Activated T-cell treated with anti-CD3 and anti-CD28 coated beads, Interleukin-2, amount 50 U/mL, for 24 hours (primary cell): ENCODE data around the gene NDUFV2.

ENCODE experiments used
- DNase-seq: peaks from one replicate; pipeline ENCODE4 v3.0.0-alpha.2; 2020
- H3K27ac Mint-ChIP-seq: 2 replicates; pipeline ENCODE4 v1.8.0; 2020; ENCODE audit warnings: mild to moderate bottlenecking, mixed read lengths
- H3K27me3 Mint-ChIP-seq: 2 replicates; pipeline ENCODE4 v1.8.0; 2020; ENCODE audit warnings: mixed read lengths
- H3K36me3 Mint-ChIP-seq: 2 replicates; pipeline ENCODE4 v1.8.0; 2020; ENCODE audit warnings: low read depth, mixed read lengths
- H3K4me1 Mint-ChIP-seq: 2 replicates; pipeline ENCODE4 v1.8.0; 2020; ENCODE audit warnings: low read depth, mixed read lengths
- H3K4me3 Mint-ChIP-seq: 2 replicates; pipeline ENCODE4 v1.8.0; 2020; ENCODE audit warnings: mild to moderate bottlenecking, moderate library complexity, mixed read lengths
- H3K9me3 Mint-ChIP-seq: 2 replicates; pipeline ENCODE4 v1.8.0; 2020; ENCODE audit warnings: mixed read lengths

Gene NDUFV2

GRCh38 chr18:9102508-9103375 lies at the start of gene NDUFV2:
Gene NDUFV2, plus strand, starts transcription at chr18:9102699. Its CDS starts 45 bp downstream, at chr18:9102744.
- no peaks in the 10 kb centered on the region for H3K27me3 Mint-ChIP-seq
- H3K4me1 Mint-ChIP-seq, result peaks cover 51% of the 10 kb centered on the region
- H3K4me3 Mint-ChIP-seq, result peak within 1 kb of the TSS; percentile 89
- H3K27ac Mint-ChIP-seq, result peak within 1 kb of the TSS; percentile 96
- peaks cover 58% of the 10 kb centered on the region for H3K36me3 Mint-ChIP-seq
- peak; percentile 99 for DNase-seq
- H3K9me3 Mint-ChIP-seq, result no peaks in the 10 kb centered on the region

DNA sequence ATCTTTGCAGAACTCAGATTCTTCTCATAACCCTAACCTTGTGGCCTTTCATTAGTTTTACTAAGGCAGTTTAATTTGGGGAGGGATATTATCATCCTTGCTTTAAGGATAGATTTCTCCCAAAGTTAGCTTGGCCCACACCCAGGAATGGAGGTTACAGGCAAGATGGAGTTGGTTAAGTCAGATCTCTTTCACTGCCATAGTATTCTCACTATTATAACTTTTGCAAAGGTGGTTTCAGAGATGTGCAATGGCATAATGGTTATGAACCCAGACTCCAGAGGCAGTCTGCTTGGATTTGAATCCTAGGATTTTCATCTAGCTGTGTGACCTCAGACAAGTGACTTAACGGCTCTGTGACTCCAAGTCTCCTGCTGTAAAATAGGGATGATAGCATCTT lies 48.7 kb upstream of the NDUFV2 start:
- H3K27me3 Mint-ChIP-seq, result no peaks in the 10 kb centered on the region

DNA sequence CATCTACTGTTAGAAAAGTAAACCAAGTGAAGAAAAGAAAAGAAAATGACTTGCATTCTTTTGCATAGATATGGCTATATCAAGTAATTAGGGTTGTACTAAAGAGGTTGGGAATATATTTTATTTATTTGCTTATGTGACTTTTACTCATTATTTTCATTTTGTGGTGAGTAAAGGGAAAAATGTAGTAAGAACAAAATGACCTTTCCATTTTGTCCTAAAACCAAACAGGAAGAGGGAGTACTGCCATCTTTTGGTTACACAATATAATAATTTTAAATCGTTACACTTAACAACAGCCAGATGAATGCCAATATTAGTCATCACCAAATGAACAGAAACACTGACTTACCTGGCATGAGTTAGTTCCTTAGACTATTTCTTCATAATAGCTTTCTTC lies 47.3 kb upstream of the NDUFV2 start:
- Mint-ChIP-seq H3K4me3 (no peak overlapping the region), H3K36me3 (no peaks in the 10 kb centered on the region), H3K27ac (no peak overlapping the region), H3K4me1 (peaks cover 8% of the 10 kb centered on the region), H3K27me3 (no peaks in the 10 kb centered on the region), H3K9me3 (peaks cover 3% of the 10 kb centered on the region)
- no peak for DNase-seq

More for the DNA sequence above, 48.7 kb upstream of the NDUFV2 start:
- Mint-ChIP-seq H3K36me3 (no peaks in the 10 kb centered on the region), H3K9me3 (peaks cover 8% of the 10 kb centered on the region), H3K4me1 (peaks cover 12% of the 10 kb centered on the region), H3K4me3 (no peak overlapping the region), H3K27ac (no peak overlapping the region)
- no peak for DNase-seq

GRCh38 chr18:9055626-9056025 lies 46.9 kb upstream of the NDUFV2 start:
- Mint-ChIP-seq H3K4me3 (no peak overlapping the region), H3K36me3 (no peaks in the 10 kb centered on the region), H3K27ac (no peak overlapping the region), H3K27me3 (no peaks in the 10 kb centered on the region), H3K9me3 (no peaks in the 10 kb centered on the region), H3K4me1 (peaks cover 8% of the 10 kb centered on the region)
- DNase-seq, result no peak

GRCh38 chr18:9057646-9058045 lies 44.9 kb upstream of the NDUFV2 start:
- Mint-ChIP-seq H3K27ac (no peak overlapping the region), H3K4me3 (no peak overlapping the region), H3K36me3 (no peaks in the 10 kb centered on the region), H3K4me1 (peaks cover 8% of the 10 kb centered on the region), H3K27me3 (no peaks in the 10 kb centered on the region), H3K9me3 (no peaks in the 10 kb centered on the region)
- DNase-seq, result no peak

DNA sequence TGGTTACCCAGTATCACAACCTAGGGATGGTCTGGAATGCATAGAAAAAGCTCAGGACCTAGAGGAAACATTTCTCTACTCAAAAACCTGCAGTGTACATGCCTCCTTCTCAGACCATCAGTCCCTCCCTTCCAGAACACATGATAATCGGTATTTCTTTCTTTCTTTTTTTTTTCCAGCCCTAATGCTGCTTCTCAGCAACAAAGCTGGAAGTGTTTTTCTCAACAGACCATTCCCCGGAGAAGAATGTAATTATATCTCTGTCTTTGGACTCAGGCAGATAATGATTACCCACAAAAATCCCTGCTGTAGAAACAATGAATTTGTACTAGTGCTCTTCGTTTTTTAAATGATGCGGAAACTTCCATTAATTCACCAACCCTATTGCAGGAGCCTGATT lies 44.1 kb upstream of the NDUFV2 start:
- H3K27me3 Mint-ChIP-seq, result no peaks in the 10 kb centered on the region
- no peak overlapping the region for H3K27ac Mint-ChIP-seq
- H3K9me3 Mint-ChIP-seq, result no peaks in the 10 kb centered on the region
- no peak overlapping the region for H3K4me3 Mint-ChIP-seq
- no peak for DNase-seq
- H3K36me3 Mint-ChIP-seq, result no peaks in the 10 kb centered on the region
- H3K4me1 Mint-ChIP-seq, result peaks cover 8% of the 10 kb centered on the region

DNA sequence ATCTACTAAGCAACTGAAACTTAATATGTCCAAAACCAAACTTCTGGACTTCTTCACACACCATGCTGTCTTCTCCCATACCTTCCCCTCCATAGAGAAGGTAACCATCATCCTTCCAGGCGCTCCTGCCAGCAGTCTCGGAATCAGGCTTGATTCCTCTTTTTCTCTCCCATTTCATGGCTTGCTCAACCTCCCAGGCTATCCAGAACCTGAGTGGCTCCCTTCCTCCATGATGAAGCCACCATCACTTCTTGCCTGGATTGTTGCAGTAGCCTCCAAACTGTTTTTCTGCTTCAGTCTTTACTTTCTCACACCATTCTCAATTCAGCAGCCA lies 40.1 kb upstream of the NDUFV2 start:
- H3K4me3 Mint-ChIP-seq, result no peak overlapping the region
- H3K9me3 Mint-ChIP-seq, result no peaks in the 10 kb centered on the region
- no peak for DNase-seq
- no peaks in the 10 kb centered on the region for H3K36me3 Mint-ChIP-seq
- peaks cover 8% of the 10 kb centered on the region for H3K4me1 Mint-ChIP-seq
- no peaks in the 10 kb centered on the region for H3K27me3 Mint-ChIP-seq
- H3K27ac Mint-ChIP-seq, result no peak overlapping the region

DNA sequence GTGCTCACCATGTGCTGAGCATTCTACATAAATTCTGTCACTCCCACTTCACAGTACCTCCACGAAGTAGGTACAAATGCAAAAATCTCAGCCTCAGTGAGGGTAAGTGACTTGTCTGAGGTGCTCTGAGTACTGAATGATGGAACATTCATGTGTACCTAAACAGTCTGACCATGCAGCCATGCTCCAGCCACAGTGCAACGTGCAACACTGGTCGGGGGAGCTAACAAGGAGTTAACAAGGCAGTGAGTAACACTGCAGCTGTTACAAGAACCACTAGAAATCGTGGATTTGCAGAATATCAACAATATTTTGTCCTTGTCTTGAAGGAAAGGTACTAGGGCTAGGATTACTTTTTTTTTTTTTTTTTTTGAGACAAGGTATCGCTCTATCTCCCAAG lies 36.6 kb upstream of the NDUFV2 start:
- Mint-ChIP-seq H3K36me3 (no peaks in the 10 kb centered on the region), H3K4me3 (no peak overlapping the region), H3K27me3 (no peaks in the 10 kb centered on the region), H3K4me1 (peaks cover 14% of the 10 kb centered on the region), H3K9me3 (no peaks in the 10 kb centered on the region), H3K27ac (no peak overlapping the region)
- DNase-seq, result no peak

GRCh38 chr18:9066358-9066757 lies 36.1 kb upstream of the NDUFV2 start:
- Mint-ChIP-seq H3K4me3 (no peak overlapping the region), H3K36me3 (no peaks in the 10 kb centered on the region), H3K9me3 (no peaks in the 10 kb centered on the region), H3K27me3 (no peaks in the 10 kb centered on the region), H3K27ac (no peak overlapping the region), H3K4me1 (peaks cover 14% of the 10 kb centered on the region)
- no peak for DNase-seq

DNA sequence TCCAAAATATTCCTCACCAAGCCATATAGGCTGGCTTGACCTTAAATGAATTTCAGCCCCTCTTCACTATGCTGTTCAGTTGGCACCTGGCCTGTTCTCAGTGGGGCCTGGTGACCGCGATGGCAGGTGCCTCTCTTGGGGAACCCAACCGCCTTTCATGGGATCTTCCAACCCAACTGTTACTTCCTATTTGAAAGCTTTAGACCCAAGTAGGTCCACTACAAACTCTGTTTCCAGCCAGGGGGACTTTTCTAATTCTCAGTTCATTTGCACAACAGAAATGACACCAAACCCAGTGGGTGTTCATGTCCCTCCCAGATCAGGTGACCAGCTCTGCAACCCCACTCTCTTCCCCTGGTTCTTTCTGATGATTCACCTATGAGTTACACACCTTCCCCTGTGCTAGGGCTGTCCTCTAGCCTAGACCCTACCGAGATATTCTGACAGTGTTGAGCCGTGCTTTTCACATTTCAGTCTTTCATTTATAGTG lies 35.6 kb upstream of the NDUFV2 start:
- Mint-ChIP-seq H3K9me3 (no peaks in the 10 kb centered on the region), H3K36me3 (no peaks in the 10 kb centered on the region), H3K27me3 (no peaks in the 10 kb centered on the region), H3K4me3 (no peak overlapping the region), H3K27ac (no peak overlapping the region), H3K4me1 (peaks cover 14% of the 10 kb centered on the region)
- no peak for DNase-seq

GRCh38 chr18:9067823-9068222 lies 34.7 kb upstream of the NDUFV2 start:
- Mint-ChIP-seq H3K27me3 (no peaks in the 10 kb centered on the region), H3K4me1 (peaks cover 14% of the 10 kb centered on the region), H3K4me3 (no peak overlapping the region), H3K27ac (no peak overlapping the region), H3K36me3 (no peaks in the 10 kb centered on the region), H3K9me3 (no peaks in the 10 kb centered on the region)
- DNase-seq, result no peak

DNA sequence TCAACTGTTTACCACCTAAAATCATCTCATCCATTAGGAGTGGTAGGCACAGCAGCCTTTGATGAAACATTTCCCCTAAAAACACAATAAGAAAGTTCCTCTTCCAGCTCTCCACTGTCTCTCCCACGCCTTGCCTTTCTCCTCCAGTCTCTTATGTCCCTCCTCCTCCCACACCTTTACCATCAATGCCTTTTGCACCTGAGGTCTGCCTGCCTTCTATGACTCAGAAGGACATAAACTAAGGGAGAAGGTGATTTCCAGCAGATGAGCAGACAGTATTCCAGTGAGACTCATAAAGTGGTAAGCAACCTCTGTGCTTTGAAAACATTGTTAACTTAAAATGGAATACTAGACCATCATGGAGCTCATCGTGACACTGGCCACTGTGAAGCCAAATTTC lies 34.2 kb upstream of the NDUFV2 start:
- H3K9me3 Mint-ChIP-seq, result no peaks in the 10 kb centered on the region
- H3K4me3 Mint-ChIP-seq, result no peak overlapping the region
- H3K36me3 Mint-ChIP-seq, result no peaks in the 10 kb centered on the region
- no peak overlapping the region for H3K27ac Mint-ChIP-seq
- DNase-seq, result no peak
- peaks cover 16% of the 10 kb centered on the region for H3K4me1 Mint-ChIP-seq
- no peaks in the 10 kb centered on the region for H3K27me3 Mint-ChIP-seq

GRCh38 chr18:9069601-9070000 lies 32.9 kb upstream of the NDUFV2 start:
- no peak overlapping the region for H3K4me3 Mint-ChIP-seq
- H3K9me3 Mint-ChIP-seq, result no peaks in the 10 kb centered on the region
- H3K36me3 Mint-ChIP-seq, result no peaks in the 10 kb centered on the region
- H3K4me1 Mint-ChIP-seq, result peaks cover 26% of the 10 kb centered on the region
- no peak for DNase-seq
- H3K27ac Mint-ChIP-seq, result no peak overlapping the region
- no peaks in the 10 kb centered on the region for H3K27me3 Mint-ChIP-seq

DNA sequence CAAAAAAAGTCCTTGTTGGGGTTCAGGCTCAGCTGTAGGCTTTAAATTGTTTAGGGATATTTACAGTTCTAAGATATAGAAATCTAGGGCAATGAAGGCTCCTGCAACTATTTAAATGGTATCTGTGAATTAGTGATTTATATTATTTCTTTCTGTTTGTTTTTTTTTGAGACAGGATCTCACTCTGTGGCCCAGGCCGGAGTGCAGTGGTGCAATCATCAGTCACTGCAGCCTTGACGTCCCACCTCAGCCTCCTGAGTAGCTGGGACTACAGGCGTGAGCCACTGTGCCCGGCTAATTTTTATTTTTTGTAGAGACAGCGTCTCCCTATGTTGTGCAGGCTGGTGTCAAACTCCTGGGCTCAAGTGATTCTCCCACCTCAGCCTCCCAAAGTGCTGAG lies 32.3 kb upstream of the NDUFV2 start:
- Mint-ChIP-seq H3K27ac (no peak overlapping the region), H3K4me1 (peaks cover 26% of the 10 kb centered on the region), H3K36me3 (no peaks in the 10 kb centered on the region), H3K4me3 (no peak overlapping the region), H3K9me3 (no peaks in the 10 kb centered on the region), H3K27me3 (no peaks in the 10 kb centered on the region)
- no peak for DNase-seq

DNA sequence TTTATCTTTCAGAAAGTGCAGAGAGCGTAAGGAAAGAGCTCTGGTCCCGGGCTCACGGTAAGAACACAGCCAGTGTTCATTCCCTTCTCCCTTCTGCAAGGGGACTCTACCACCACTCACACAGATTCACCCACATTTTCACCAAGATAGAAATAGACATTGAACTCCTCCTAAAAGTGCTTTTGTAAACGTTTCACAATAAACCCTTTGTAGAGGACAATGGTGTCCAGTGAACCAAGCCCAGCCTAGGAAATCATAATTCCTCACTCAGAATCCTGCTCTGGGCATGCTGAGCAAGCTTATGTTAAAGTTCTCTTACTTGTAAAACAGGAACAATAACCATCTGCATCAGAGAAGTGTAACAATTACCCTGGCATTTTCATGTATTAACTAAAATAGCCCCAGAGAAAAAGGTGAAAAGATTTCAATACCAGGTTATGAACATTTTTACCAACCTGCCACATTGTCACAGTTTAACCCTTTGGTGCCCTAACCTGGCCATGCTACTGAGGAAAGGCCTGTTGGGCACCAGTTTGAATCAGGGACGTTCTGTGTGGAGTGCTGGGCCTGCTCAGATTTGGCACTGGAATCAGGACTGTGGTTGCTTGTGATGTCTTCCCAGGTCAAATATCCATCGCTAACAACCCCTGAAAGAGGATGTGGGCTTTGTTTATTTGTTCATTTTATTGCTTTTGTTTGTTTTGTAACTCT lies 22.5 kb upstream of the NDUFV2 start:
- Mint-ChIP-seq H3K27me3 (no peaks in the 10 kb centered on the region), H3K4me3 (no peak overlapping the region), H3K27ac (peak overlapping the region; percentile 77), H3K4me1 (peaks cover 42% of the 10 kb centered on the region), H3K9me3 (no peaks in the 10 kb centered on the region), H3K36me3 (no peaks in the 10 kb centered on the region)
- no peak for DNase-seq
